H9 (cell line): ENCODE results near the gene CARD19. TPM values are rescaled to one million over a fixed set of nuclear protein-coding genes. Genes with fewer than 3 reads are reported as not detected.
A peak's percentile ranks its signal among the peaks of the same experiment; 100 is the strongest.

Experiments used
- DNase-seq: peaks from one replicate; pipeline ENCODE4 v3.0.0-alpha.2; 2017
- H2AFZ ChIP-seq: one replicate; pipeline ENCODE4 v1.6.1; 2013; ENCODE audit warnings: mild to moderate bottlenecking, low read length, control low read depth, moderate library complexity
- H2AK5ac ChIP-seq: 2 replicates; pipeline ENCODE4 v1.6.1; 2013; ENCODE audit warnings: low read length, control low read depth, mixed read lengths; ENCODE audit not compliant: insufficient read length
- H2BK120ac ChIP-seq: one replicate; pipeline ENCODE4 v1.6.1; 2013; ENCODE audit warnings: low read depth, mild to moderate bottlenecking, low read length, control low read depth, inconsistent platforms; ENCODE audit not compliant: poor library complexity, severe bottlenecking
- H2BK12ac ChIP-seq: 2 replicates; pipeline ENCODE4 v1.6.1; 2013; ENCODE audit warnings: low read length, control low read depth, mixed read lengths, low read depth; ENCODE audit not compliant: insufficient read length
- H2BK15ac ChIP-seq: 2 replicates; pipeline ENCODE4 v1.6.1; 2013; ENCODE audit warnings: low read depth, low read length, control low read depth
- H2BK20ac ChIP-seq: one replicate; pipeline ENCODE4 v1.6.1; 2013; ENCODE audit warnings: low read depth, mild to moderate bottlenecking, low read length, control low read depth, inconsistent platforms; ENCODE audit not compliant: poor library complexity, severe bottlenecking
- H2BK5ac ChIP-seq: 2 replicates; pipeline ENCODE4 v1.6.1; 2013; ENCODE audit warnings: low read length, control low read depth, mixed read lengths; ENCODE audit not compliant: insufficient read length
- H3K14ac ChIP-seq: 2 replicates; pipeline ENCODE4 v1.6.1; 2013; ENCODE audit warnings: low read length, control low read depth; ENCODE audit not compliant: insufficient read depth
- H3K18ac ChIP-seq: 2 replicates; pipeline ENCODE4 v1.6.1; 2013; ENCODE audit warnings: low read depth, mild to moderate bottlenecking, mixed read lengths, low read length, control low read depth; ENCODE audit not compliant: insufficient read length
- H3K23ac ChIP-seq: 2 replicates; pipeline ENCODE4 v1.6.1; 2013; ENCODE audit warnings: low read length, control low read depth, mixed read lengths, low read depth; ENCODE audit not compliant: insufficient read length
- H3K23me2 ChIP-seq: 2 replicates; pipeline ENCODE4 v1.6.1; 2013; ENCODE audit warnings: low read depth, mild to moderate bottlenecking, mixed read lengths, low read length, control low read depth; ENCODE audit not compliant: insufficient read length, poor library complexity, severe bottlenecking
- H3K27ac ChIP-seq: 2 replicates; pipeline ENCODE4 v1.5.1; 2013; ENCODE audit warnings: low read length, control low read depth, mixed read lengths, low read depth; ENCODE audit not compliant: insufficient read length
- H3K27me3 ChIP-seq: 2 replicates; pipeline ENCODE4 v1.6.1; 2013; ENCODE audit warnings: low read length, control low read depth, inconsistent platforms; ENCODE audit not compliant: insufficient read depth
- H3K4ac ChIP-seq: 2 replicates; pipeline ENCODE4 v1.6.1; 2013; ENCODE audit warnings: low read depth, mild to moderate bottlenecking, control low read depth, inconsistent platforms, low read length, moderate library complexity
- H3K4me1 ChIP-seq: 2 replicates; pipeline ENCODE4 v1.6.1; 2013; ENCODE audit warnings: low read length, control low read depth, inconsistent platforms; ENCODE audit not compliant: insufficient read depth
- H3K4me2 ChIP-seq: 2 replicates; pipeline ENCODE4 v1.6.1; 2013; ENCODE audit warnings: low read length, control low read depth, mixed read lengths; ENCODE audit not compliant: insufficient read length, insufficient read depth
- H3K56ac ChIP-seq: 2 replicates; pipeline ENCODE4 v1.6.1; 2013; ENCODE audit warnings: low read depth, mild to moderate bottlenecking, mixed read lengths, low read length, control low read depth; ENCODE audit not compliant: insufficient read length
- H3K79me1 ChIP-seq: 2 replicates; pipeline ENCODE4 v1.6.1; 2013; ENCODE audit warnings: low read depth, mild to moderate bottlenecking, moderate library complexity, low read length, control low read depth, inconsistent platforms; ENCODE audit not compliant: insufficient read depth, poor library complexity, severe bottlenecking
- H3K79me2 ChIP-seq: 2 replicates; pipeline ENCODE4 v1.6.1; 2013; ENCODE audit warnings: low read length, control low read depth, inconsistent platforms; ENCODE audit not compliant: insufficient read depth
- H3K9ac ChIP-seq: 2 replicates; pipeline ENCODE4 v1.6.1; 2013; ENCODE audit warnings: low read length, control low read depth, mixed read lengths; ENCODE audit not compliant: insufficient read length; ENCODE audit errors: extremely low read depth
- H3K9me3 ChIP-seq: one replicate; pipeline ENCODE4 v1.6.1; 2013; ENCODE audit warnings: low read depth, low read length, inconsistent platforms; ENCODE audit not compliant: control insufficient read depth
- H3T11ph ChIP-seq: one replicate; pipeline ENCODE4 v1.6.1; 2013; ENCODE audit warnings: mild to moderate bottlenecking, low read length, control low read depth, inconsistent platforms
- H4K20me1 ChIP-seq: one replicate; pipeline ENCODE4 v1.6.1; 2013; ENCODE audit not compliant: control insufficient read depth, insufficient read length, insufficient read depth
- H4K5ac ChIP-seq: 2 replicates; pipeline ENCODE4 v1.6.1; 2013; ENCODE audit warnings: low read depth, mild to moderate bottlenecking, mixed read lengths, low read length, control low read depth; ENCODE audit not compliant: insufficient read length
- H4K8ac ChIP-seq: replicated peaks from 2 replicates; pipeline ENCODE4 v1.6.1; 2013; ENCODE audit warnings: low read length, control low read depth, mixed read lengths, low read depth; ENCODE audit not compliant: insufficient read length
- H4K91ac ChIP-seq: 2 replicates; pipeline ENCODE4 v1.6.1; 2013; ENCODE audit warnings: low read depth, mild to moderate bottlenecking, moderate library complexity, mixed read lengths, low read length, control low read depth; ENCODE audit not compliant: insufficient read length
- H3K27ac Mint-ChIP-seq, 3 experiments: 2 replicates in 2 of 3; 3 replicates in 1 of 3; pipeline ENCODE4 v1.8.0; 2020 to 2021; ENCODE audit warnings: mixed read lengths in 3 of 3, mild to moderate bottlenecking in 1 of 3, moderate library complexity in 1 of 3
- H3K27me3 Mint-ChIP-seq: 2 replicates; pipeline ENCODE4 v1.8.0; 2021; ENCODE audit warnings: low read depth, mild to moderate bottlenecking, moderate library complexity, mixed read lengths
- H3K36me3 Mint-ChIP-seq, 3 experiments: 2 replicates in 2 of 3; 3 replicates in 1 of 3; pipeline ENCODE4 v1.8.0; 2020 to 2021; ENCODE audit warnings: low read depth in 3 of 3, mixed read lengths in 3 of 3; ENCODE audit not compliant: insufficient read depth in 1 of 3
- H3K4me1 Mint-ChIP-seq, 2 experiments: 2 replicates each; pipeline ENCODE4 v1.8.0; 2020; ENCODE audit warnings: mixed read lengths in 2 of 2
- H3K4me3 Mint-ChIP-seq, 2 experiments: 2 replicates in 1 of 2; 3 replicates in 1 of 2; pipeline ENCODE4 v1.8.0; 2020 to 2021; ENCODE audit warnings: mild to moderate bottlenecking in 2 of 2, mixed read lengths in 2 of 2, moderate library complexity in 1 of 2
- H3K9me3 Mint-ChIP-seq, 2 experiments: 2 replicates in 1 of 2; 3 replicates in 1 of 2; pipeline ENCODE4 v1.8.0; 2020; ENCODE audit warnings: mild to moderate bottlenecking in 2 of 2, mixed read lengths in 2 of 2, moderate library complexity in 1 of 2
- CTCF ChIP-seq: fragments of 200-600 bp; sonication (generic); conservative IDR thresholded peaks from 3 replicates; pipeline ENCODE4 v1.8.0; 2021; ENCODE audit warnings: antibody characterized with exemption, mild to moderate bottlenecking
- WGBS: extraction: QIAGEN DNeasy Blood & Tissue Kit; methylation state at CpG from one replicate; pipeline ENCODE4 v1.1.7; 2013; ENCODE audit warnings: missing lambda C conversion rate, low lambda C conversion rate, mixed read lengths; ENCODE audit not compliant: insufficient read length; ENCODE audit errors: extremely low coverage; 5-methylcytosine and 5-hydroxymethylcytosine counted together
- total RNA-seq: library from RNA; stranded (reverse); gene quantifications from 2 replicates; pipeline ENCODE4 v1.2.1, GENCODE V29; 2021

The CARD19 gene
- total RNA-seq, 1 experiment from 2014 or later: 21.4 TPM

GRCh38 chr9:93125331-93125894, 29.4 kb downstream of the CARD19 start:
- no peaks in the 10 kb centered on the region for H3K9me3 ChIP-seq
- H2BK20ac ChIP-seq: no peak overlapping the region
- H3K23ac ChIP-seq: no peak overlapping the region
- H2BK15ac ChIP-seq: no peak overlapping the region
- no peak overlapping the region for H3K9ac ChIP-seq
- no peak overlapping the region for H2AFZ ChIP-seq
- no peaks in the 10 kb centered on the region for H4K20me1 ChIP-seq
- H3K4me1 ChIP-seq: no peaks in the 10 kb centered on the region
- H3K18ac ChIP-seq: no peak overlapping the region
- no peak overlapping the region for H4K5ac ChIP-seq
- no peak overlapping the region; a peak in 1 of 7 replicates for H3K27ac Mint-ChIP-seq
- H4K91ac ChIP-seq: no peak overlapping the region
- no CpG with 5 or more reads among the region's 10 CpGs for WGBS
- no peak overlapping the region for H2BK5ac ChIP-seq
- DNase-seq: peak; percentile 12
- no peak overlapping the region for H3K27ac ChIP-seq
- no peak overlapping the region for H4K8ac ChIP-seq
- no peak overlapping the region for H3K4me3 Mint-ChIP-seq
- TF ChIP-seq CTCF: no peak
- no peak overlapping the region for H2AK5ac ChIP-seq
- H3K9me3 Mint-ChIP-seq: no peaks in the 10 kb centered on the region
- no peaks in the 10 kb centered on the region for H3K79me1 ChIP-seq
- no peak overlapping the region for H2BK120ac ChIP-seq
- no peak overlapping the region for H3K4me2 ChIP-seq
- no peak overlapping the region for H3K14ac ChIP-seq
- no peaks in the 10 kb centered on the region for H3K27me3 ChIP-seq
- no peaks in the 10 kb centered on the region for H3K27me3 Mint-ChIP-seq
- H3K36me3 Mint-ChIP-seq: peaks cover 4 to 17% (median 15%) of the 10 kb centered on the region in 3 experiments; a peak in 5 of 7 replicates
- no peak overlapping the region for H2BK12ac ChIP-seq
- H3K4ac ChIP-seq: no peak overlapping the region
- H3T11ph ChIP-seq: no peak overlapping the region
- no peak overlapping the region for H3K56ac ChIP-seq
- H3K79me2 ChIP-seq: no peaks in the 10 kb centered on the region
- peaks cover 10 to 19% of the 10 kb centered on the region in 2 experiments for H3K4me1 Mint-ChIP-seq
- H3K23me2 ChIP-seq: no peaks in the 10 kb centered on the region
